ENCODE data around the gene LDLRAP1.

- TF ChIP-seq POLR2A (IDR thresholded peaks at IDR 0.05; ENCODE audit: low read depth, low read length), result no peak
- TF ChIP-seq POLR2AphosphoS5 (IDR thresholded peaks at IDR 0.05; ENCODE audit: low read depth, low read length), result no peak
Measured at GRCh38 chr1:25536124-25536523, 7.3 kb upstream of the LDLRAP1 start.

Data from GM12892 (cell line).